Stimulated activated CD8-positive, alpha-beta memory T cell treated with anti-CD3 and anti-CD28 coated beads, Interleukin-2, amount 100 ng/mL, for 48 hours (primary cell): ENCODE data around the gene PDCL2.
A peak's percentile ranks its signal among the peaks of the same experiment; 100 is the strongest.
"Not testable (repeated sequence)": the region's sequence is repeated elsewhere in the genome, so short reads cannot be mapped to it uniquely, and the experiment has no call there.

Experiments used
- DNase-seq, 2 donors: peaks; one replicate each; pipeline ENCODE4 v3.0.0-alpha.2; 2020; ENCODE audit warnings: low read depth in 2 of 2

Gene PDCL2, protein sequence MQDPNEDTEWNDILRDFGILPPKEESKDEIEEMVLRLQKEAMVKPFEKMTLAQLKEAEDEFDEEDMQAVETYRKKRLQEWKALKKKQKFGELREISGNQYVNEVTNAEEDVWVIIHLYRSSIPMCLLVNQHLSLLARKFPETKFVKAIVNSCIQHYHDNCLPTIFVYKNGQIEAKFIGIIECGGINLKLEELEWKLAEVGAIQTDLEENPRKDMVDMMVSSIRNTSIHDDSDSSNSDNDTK

DNA sequence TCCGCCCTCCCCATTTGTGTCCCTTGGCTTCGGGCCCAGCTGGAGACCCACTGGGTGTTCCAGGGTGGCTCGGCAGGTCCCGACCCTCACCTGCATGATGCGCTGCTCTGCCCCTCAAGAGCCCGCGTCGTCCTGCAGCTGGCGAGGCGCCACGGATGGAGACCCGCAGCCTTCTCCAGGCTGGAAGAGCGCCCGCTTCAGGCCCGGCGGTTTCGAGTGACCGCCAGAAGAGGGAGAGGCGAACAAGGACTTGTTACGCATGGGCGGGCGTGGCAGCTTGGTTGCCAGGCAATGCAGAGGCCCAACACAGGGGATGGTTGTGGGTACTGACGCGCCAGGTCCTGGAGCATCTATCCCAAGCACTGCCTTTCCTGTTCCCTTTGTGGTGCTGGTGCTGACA is at the start of gene PDCL2:
Gene PDCL2, minus strand, starts transcription at position 232 of the 400 bp plus-strand sequence. Its CDS starts 136 bp downstream, at position 96.
- DNase-seq, result no peak

- no peak for DNase-seq
These were observed 45.3 kb upstream of the PDCL2 start for GRCh38 chr4:55637272-55637820.

GRCh38 chr4:55636656-55636999 is 44.6 kb upstream of the PDCL2 start:
- DNase-seq, result no peak

DNA sequence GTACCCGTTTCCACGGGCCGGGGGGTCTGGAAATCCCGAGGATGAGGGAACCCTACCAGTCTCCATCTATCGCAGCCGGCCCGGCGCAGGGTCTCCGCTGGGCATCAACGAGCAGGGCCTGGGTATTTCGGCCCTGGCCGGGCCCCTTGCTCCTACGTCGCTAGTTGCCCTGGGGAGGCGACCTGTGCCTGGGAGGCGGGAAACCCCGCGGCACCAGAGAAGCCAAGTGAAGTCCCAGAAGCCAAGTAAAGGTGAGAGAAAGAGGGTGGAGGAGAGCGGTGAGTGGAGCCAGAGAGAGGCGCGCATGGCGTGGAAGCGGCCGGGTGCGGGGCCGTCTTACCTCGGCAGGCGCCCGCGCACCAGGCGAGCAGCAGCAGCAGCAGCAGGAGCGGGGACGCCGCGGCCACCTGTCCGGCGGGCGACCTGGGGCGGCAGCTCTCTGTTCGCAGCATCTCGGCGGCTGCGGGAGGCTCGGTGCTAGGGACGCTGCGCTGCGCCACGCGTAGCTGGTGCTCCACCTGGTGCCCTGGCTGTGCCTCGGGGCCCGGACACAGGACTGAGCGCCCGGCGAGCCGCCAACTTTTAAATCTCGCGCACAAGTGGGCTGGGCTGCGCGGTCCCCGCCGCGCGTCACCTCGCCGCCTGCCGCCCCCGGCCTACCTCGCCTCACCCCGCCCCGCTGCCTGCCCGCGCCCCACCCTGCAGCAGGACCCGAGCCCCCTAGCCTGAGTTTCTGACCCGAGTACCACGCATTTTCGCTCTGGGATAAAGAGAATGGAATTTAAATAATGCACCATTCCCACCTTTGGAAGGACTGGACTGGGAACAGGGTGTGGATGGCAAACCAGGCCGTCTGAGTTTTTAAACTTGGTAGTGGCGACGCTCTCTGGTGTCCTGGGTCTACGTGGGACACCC is 44.0 kb upstream of the PDCL2 start, which contains the start of gene NMU:
Gene NMU, minus strand, starts transcription at position 558 of the 915 bp plus-strand sequence. Its CDS starts 106 bp downstream, at position 452.
- DNase-seq, result peak; percentile 15 to 31

DNA sequence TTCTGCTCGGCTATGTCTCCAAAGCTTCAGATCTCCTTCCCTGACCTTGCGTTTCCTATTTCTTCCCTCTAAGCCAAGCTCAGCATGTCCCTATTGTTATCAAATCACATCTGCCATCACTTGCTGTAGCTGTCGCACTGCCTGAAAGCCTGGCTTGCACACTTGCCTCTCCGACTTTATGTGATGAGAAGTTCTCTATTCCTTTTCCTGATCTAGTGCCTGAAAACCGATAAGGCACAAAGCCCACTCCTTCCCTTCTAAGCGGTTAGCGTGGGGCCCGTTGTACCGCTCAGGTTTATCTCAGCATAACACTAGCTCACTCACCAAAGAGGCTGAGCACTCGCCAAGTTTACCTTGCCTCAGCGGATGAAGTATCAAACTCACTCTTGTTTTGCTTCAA is 43.2 kb upstream of the PDCL2 start:
- no peak for DNase-seq

GRCh38 chr4:55634417-55635128 is 42.5 kb upstream of the PDCL2 start:
- DNase-seq, result no peak

DNA sequence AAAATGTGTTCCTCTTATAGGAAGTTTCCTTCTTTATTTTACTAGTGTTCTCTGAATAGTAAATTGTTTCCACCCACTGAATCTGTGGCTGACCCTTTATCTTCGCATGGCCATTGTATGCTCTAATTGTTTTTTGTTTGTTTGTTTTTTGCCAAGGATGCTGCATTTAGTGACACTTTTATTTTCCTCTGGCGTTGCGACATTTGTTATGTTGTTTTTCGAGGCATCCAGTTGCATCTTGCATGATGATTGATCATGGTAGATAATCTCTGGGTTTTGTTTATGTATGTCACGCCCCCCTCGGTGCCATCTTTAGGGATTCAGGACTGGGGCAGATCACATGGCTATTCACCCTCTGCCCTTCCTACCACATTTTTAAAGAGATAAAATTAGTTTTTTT is 41.9 kb upstream of the PDCL2 start:
- DNase-seq, result no peak

DNA sequence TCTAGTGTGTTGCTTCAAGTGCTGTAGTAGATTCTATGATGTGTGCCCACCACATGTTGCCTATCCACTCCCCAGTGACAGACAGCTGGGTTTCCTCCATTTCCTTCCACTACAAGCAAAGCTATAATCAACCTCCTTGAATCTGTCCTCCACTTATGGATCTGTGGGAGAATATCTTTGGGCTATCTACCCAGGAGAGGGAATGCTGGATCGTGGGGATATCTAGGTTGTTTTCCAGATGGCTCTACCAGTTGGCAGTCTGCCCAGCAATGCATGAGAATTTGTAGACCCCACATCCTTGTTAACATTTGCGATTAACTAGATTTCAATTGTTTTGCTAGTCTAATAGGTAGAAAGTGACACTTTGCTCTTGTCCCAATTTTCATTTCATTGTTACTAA is 33.8 kb upstream of the PDCL2 start:
- no peak for DNase-seq

DNA sequence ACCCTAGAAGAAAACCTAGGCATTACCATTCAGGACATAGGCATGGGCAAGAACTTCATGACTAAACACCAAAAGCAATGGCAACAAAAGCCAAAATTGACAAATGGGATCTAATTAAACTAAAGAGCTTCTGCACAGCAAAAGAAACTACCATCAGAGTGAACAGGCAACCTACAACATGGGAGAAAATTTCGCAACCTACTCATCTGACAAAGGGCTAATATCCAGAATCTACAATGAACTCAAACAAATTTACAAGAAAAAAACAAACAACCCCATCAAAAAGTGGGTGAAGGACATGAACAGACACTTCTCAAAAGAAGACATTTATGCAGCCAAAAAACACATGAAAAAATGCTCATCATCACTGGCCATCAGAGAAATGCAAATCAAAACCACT is 32.0 kb upstream of the PDCL2 start:
- DNase-seq, result not testable (repeated sequence)

DNA sequence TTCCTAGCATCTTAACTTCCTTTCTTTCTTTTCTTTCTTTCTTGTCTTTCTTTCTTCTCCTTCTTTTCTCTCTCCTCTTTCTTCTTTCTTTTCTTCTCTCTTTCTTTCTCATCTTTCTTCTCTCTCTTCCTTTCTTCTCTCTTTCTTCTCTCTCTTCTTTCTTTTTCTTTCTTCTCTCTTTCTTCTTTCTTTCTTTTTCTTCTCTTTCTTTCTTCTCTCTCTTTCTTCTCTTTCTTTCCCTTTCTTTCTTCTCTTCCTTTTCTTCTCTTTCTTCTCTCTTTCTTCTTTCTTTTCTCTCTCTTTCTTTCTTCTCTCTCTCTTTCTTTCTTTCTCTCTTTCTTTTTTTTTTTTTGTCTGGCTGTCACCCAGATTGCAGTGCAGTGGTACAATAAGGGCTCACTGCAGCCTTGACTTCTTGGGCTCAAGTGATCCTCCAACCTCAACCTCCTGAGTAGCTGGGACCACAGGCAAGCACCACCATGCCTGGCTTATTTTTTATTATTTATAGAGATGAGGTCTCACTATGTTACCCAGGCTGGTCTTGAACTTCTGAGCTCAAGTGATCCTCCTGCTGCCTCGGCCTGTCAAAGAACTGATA is 26.6 kb upstream of the PDCL2 start:
- no peak for DNase-seq

GRCh38 chr4:55617587-55618197 is 25.6 kb upstream of the PDCL2 start:
- no peak for DNase-seq

DNA sequence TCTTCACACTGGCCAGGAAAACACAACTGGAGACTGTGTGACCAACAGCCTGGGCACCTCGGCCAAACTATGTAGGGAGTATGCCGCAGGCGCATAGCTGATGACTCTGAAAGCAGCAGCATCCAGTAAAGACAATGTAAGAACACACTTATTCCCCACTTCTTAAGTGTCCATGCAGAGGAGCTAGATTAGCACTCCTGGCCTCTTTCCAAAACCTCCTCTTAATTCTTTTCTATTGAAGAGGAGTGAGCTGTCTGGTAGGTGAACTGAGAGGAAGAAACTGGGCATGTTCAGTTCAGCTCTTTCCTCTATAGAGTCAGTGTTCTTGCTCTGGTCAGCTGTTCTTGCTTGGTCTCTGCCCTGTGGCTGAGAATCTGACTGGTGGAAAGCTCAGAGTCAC is 23.0 kb upstream of the PDCL2 start:
- no peak for DNase-seq

DNA sequence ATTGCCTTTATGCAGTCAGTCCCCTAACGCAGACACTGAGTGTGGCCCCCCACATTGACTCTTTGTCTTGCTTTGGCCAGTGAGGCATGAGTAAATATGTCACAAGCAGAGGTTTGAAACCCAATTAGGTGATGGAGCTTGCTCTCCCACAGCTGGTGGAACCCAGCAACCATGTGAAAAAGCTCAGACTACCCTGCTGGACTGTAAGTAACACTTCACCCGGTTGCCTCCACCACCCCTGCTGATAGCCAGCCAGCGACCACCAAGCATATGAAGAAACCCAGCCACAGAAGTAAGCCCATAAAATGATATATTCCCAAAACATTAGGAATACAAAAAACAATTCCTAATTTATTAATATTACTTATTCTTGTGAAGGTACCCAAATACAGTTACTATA is 21.6 kb upstream of the PDCL2 start:
- no peak for DNase-seq

GRCh38 chr4:55612341-55612740 is 20.3 kb upstream of the PDCL2 start:
- no peak for DNase-seq

DNA sequence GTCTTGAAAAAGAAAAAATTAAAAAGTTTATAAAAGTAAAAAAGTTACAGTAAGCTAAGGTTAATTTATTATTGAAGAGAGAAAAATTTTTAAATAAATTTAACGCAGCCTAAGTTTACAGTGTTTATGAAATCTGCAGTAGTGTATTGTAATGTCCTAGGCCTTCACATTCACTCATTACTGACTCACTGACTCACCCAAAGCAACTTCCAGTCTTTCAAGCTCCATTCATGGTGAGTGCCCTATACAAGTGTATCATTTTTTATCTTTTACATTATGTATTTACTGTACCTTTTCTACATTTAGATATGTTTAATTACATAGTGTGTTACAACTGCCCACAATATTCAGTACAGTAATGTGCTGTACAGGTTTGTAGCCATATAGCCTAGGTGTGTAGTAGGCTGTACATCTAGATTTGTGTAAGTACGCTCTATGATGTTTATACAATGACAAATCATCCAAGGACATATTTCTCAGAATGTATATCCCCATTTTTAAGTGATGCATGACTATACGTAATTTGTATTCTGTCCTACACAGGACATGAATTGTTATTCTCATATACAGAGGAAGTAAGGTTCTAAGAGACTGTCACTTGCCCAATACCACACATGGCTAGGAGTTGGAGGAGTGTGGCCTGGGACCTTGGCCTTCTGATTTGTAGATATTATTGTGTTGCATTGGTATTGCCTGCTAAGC is 19.5 kb upstream of the PDCL2 start:
- no peak for DNase-seq

GRCh38 chr4:55610381-55610780 is 18.3 kb upstream of the PDCL2 start:
- no peak for DNase-seq

GRCh38 chr4:55609393-55609866 is 17.4 kb upstream of the PDCL2 start:
- DNase-seq, result no peak

GRCh38 chr4:55608591-55608990 is 16.5 kb upstream of the PDCL2 start:
- no peak for DNase-seq

- DNase-seq, result no peak
These were observed 13.0 kb upstream of the PDCL2 start for GRCh38 chr4:55604996-55605395.

GRCh38 chr4:55600640-55601039 is 8.6 kb upstream of the PDCL2 start:
- no peak for DNase-seq

- DNase-seq, result no peak
These were observed 6.6 kb upstream of the PDCL2 start for GRCh38 chr4:55598641-55599040.
